Measurements from ENCODE around the gene EEF2KMT.
"Not testable (repeated sequence)": the region's sequence is repeated elsewhere in the genome, so short reads cannot be mapped to it uniquely, and the experiment has no call there.

Gene EEF2KMT, protein sequence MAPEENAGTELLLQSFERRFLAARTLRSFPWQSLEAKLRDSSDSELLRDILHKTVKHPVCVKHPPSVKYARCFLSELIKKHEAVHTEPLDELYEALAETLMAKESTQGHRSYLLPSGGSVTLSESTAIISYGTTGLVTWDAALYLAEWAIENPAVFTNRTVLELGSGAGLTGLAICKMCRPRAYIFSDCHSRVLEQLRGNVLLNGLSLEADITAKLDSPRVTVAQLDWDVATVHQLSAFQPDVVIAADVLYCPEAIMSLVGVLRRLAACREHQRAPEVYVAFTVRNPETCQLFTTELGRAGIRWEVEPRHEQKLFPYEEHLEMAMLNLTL

GRCh38 chr16:5097470-5098220, at the start of gene EEF2KMT:
EEF2KMT (minus strand) TSS chr16:5097795; CDS start chr16:5097739, 56 bp downstream.
- peak; percentile 99 for DNase-seq

DNA sequence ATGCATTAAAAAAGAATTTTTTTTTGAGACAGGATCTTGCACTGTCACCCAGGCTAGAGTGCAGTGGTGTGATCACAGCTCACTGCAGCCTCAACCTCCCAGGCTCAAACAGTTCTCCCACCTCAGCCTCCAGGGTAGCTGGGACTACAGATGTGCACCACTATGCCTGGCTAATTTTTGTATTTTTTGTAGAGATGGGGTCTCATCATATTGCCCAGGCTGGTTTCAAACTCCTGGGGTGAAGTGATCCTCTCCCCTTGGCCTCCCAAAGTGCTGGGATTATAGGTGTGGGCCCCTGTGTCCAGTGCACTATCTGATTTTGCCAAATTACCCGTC, 47.0 kb upstream of the EEF2KMT start:
- DNase-seq, result not testable (repeated sequence)

DNA sequence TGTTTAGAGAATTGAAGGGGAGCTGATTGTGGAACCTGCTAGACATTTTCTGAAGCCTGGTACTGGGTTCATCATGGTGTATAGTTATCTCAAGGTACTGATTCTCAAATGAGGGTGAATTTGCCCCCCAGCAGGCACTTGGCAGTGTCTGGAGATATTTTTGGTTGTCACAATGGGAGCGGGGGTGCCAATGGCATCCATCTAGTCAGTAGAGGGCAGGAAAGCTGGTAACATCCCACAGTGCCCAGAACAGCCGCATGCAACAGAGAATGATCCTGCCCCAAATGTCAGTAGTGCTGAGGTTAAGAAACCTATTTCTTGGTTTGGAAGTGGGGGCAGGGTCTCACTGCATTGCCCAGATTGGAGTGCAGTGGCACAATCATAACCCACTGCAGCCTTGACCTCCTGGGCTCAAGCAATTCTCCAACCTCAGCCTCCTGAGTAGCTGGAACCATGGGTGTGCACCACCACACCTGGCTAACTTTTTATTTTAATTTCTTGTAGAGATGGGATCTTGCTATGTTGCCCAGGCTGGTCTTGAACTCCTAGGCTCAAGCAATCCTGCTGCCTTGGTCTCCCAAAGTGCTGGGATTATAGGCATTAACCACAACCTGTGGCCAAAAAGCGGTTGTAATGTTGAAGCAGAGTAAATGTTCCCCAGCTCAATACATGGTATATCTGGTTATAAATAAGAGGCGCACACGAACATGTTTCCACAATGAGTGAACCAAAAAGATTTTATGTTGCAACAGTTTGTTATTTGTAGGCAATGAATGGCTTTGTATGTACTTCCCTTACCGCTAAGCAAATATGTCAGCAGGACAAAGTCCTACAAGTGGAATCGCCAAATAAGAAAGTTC, 46.4 kb upstream of the EEF2KMT start:
- DNase-seq, result no peak

- DNase-seq, result not testable (repeated sequence)
Measured at GRCh38 chr16:5140151-5140550, 42.6 kb upstream of the EEF2KMT start.

DNA sequence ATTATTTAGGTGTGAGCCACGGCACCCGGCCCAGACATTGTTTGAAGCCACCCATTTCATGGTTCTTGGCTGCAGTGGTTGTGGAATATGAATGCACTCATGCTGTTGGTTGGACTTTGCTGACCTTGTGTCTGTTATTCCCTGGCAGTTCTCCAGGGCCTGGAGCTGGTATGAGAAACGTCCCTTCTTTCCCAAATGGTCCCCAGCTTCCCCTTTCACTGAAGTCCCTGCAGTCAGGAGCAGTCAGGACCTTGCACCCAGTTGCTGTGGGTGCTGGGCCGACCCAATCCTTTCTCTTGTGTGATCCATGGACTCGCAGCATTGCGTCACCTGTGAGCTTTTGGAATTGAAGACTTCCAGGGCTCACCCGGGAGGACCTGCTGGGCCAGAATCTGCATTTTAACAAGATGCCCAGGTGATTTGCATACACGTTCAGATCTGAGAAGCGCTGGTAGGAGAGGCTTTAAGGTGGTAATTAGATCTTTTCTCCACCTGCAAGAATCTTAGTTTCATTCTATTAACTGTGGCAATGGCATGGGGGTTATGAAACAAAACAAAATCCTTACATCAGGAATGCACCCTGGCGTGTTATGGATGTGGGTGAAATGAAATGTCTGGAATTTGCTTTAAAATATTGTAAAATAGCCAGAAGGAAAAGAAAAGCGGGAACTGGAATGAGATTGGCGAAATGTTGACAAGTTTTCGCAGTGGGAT, 37.3 kb upstream of the EEF2KMT start:
- not testable (repeated sequence) for DNase-seq

- not testable (repeated sequence) for DNase-seq
Measured at GRCh38 chr16:5132915-5133600, 35.5 kb upstream of the EEF2KMT start.

DNA sequence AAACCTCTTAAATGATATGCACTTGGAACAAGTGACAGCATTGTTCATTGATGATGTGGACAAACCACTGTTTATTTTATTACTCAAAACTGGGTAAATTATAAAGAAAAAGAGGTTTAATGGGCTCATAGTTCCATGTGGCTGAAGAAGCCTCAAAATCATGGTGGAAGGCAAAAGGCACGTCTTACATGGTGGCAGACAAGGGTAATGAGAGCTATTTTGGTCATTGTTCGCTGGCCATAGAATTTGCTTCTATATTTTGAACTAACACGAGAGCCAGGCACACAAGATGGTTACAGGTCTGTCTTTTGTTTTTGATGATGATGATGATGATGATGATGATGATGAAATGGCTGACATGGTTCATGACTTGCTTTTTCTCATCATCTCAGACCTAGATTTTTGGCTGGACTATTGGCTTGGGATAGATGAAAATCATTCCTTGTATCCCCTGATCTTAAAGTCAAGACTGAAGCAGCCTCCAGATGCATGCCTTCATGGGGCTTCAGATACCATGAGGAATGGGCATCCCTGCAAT, 33.9 kb upstream of the EEF2KMT start:
- not testable (repeated sequence) for DNase-seq

DNA sequence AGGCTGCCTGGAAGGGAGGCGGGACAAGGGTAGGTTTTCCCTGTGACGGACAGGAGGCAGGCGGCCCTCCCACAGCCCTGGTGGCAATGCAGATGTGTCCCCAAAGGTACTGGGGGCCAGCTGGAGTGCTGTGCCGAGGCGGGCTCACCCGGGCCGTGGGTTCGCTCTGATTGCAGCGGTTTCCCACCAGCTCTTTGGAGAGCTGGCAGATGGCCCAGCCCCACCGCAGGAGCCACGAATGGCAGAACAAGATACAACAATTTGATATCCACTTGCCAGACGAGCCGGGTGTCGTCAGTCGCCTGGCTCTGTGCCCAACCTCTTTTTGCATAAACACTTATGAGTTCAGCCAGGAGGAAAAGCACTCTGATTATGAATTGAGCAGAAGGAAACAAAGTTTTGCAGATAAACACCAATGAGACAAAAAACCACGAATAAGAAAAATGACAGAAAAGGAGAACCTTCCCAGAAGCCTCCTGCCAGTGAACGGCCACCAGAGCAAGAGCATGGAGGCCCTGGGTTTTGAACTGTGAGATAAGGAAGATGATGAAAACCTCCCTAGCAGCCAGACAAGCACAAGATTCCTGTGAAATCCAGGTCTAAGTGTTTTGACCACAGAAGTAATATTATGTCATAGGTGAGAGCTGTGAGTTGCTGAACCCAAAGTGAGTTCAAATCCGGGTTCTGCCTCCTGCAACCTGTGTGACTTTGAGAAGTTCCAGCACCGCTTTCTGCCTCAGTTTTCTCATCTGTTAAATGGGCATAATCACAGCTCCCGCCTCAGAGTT, 19.9 kb upstream of the EEF2KMT start:
- peak; percentile 94 for DNase-seq

DNA sequence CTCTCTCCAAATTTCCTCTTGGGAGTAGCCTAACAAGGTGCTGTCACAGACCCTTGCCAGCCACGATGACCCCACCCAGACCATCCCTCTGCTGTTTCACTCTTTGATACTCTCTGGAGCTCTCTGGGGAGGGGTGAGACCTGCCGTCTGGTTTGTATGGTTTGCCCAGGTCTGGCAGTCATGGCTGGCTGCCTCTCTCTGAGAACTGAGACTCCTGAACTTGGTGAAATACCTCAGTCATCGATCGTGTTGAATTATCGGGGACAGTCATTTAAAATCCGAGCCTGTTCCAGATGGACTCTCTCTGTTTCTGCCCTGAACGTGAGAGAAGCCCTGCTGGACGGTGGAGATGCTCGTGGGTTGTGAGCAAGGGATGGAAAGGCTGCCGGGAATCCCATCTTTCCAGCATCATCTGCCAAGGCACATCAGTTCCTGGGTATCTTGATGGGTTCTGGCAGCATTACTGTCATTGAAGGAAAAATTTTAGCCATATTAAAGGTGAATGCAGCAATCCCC, 19.2 kb upstream of the EEF2KMT start:
- not testable (repeated sequence) for DNase-seq

GRCh38 chr16:5110933-5111332, 13.3 kb upstream of the EEF2KMT start:
- not testable (repeated sequence) for DNase-seq

- DNase-seq, result no peak
Measured at GRCh38 chr16:5108505-5109158, 11.0 kb upstream of the EEF2KMT start.

DNA sequence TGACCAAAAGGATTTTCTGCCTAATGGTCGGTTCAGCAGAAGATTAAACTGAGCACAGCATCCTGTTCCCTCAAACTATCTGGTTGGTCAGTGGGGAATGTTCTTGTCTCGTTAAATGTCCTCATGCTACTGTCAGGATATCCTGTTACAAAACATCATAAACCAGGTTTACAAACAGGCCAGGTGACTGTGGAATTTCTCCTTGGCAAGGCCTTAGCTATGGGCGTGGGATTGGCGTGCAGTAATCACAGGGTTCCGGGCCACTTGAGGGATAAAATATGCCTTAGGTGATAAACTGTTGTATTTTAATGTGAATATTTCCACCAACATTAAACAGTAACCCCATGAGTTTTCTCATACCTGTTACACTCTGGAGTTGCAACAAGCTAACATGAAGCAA, 7.4 kb upstream of the EEF2KMT start:
- DNase-seq, result not testable (repeated sequence)

DNA sequence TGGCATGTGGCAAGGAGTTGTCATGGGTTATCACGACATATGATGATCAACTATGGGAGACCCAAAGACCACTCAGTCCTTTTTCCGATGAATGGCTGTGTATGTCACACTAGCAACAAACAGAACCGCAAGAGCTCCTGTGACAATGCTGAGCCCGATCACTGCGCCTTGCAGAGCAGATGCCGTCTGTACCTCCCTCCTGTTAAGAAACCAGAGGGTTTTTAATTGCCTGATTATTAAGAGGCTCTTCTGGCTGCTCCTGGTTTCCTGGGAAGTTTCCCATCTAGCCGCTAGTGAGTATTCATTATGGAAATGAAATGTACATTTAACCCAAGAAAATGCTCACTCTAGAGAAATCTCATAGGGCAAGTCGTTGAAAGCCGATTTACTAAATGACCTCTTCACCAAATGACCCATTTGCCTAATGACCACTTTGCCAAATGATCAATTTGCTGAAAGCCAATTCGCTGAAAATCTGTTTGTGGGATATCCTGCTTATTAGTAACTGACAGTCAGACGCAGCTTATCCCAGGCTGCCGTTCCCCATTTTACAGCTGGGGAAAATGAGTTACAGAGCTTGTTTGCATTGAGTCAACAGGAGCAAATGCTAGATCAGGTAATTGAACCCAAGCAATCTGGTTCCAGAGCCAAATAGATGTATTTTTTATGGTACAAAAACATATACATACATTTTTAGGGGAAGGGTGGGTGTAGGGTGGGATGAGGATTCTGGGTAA, 5.9 kb upstream of the EEF2KMT start:
- not testable (repeated sequence) for DNase-seq

GRCh38 chr16:5099174-5099573, 1.6 kb upstream of the EEF2KMT start:
- DNase-seq, result not testable (repeated sequence)

DNA sequence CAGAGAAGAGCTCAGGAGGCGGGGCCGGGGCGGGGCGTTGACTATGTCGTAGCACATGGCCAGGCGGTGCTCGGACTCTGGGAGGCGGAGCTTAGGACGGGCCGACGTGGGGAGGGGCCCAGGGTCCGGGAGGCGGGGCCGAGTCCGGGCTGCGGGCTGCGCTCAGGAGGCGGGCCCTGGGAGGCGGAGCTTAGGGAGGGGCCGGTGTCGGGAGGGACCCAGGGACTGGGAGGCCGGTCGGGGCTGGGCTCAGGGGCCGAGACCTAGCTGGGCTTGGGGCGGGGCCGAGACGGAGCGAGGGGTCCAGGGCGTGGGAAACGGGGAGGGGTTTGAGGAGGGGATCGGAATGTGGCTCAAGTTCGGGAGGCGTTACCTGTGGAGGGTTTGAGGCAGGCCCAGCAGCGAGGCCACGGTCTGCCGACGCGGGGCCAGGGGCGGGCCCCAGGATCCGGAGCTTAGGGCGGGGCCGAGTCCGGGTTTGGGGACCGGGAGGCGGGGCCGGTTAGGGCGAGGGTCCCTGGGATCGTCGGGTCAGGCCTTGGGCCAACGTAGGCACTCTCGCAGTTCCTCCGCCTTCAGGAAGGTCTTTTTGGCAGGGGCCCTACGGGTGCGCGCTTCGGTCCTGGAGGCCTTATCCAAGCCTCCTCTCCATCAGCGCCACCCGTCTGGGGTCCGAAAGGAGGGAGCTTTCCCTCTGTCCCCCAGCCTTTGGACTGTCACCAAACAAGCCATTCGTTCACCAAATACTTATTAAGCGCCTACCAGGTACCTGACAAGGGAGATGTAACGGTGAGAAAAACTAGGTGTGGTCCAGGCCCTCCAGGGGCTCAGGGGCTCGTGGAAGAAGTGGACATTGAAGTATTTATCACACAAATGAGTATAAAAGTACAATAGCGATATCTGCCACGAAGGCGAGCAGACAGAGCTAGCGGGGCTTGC, 895 bp upstream of the EEF2KMT start:
- peak; percentile 66 for DNase-seq

DNA sequence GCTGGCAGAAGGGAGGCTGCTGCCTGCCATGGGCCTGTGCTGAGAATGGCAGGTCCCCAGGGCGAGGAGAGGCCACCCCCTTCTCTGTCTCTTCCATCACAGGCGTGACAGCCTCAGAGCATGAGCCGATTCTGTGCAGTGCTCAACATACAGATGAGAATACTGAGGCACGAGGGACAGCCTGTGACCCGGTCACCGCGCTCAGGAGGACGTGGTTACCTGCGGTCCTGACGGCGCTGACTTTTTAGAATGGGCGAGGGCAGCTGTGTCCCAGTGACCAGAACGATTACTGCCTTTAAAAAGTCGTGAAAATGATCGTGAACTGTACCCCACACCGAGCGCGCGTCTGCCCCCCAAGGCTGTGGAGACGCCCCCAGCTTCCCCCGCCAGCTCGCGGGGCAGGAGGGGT, 530 bp downstream of the EEF2KMT start:
- peak; percentile 5 for DNase-seq

- not testable (repeated sequence) for DNase-seq
Measured at GRCh38 chr16:5096437-5097060, 1.0 kb downstream of the EEF2KMT start.
